Nephron (organoid): ENCODE data around the gene CHADL.

Experiments
- H3K27ac Mint-ChIP-seq, 3 experiments: 2 replicates each; pipeline ENCODE4 v1.8.0; 2020; ENCODE audit warnings: mixed read lengths in 3 of 3, mild to moderate bottlenecking in 2 of 3, moderate library complexity in 1 of 3
- H3K27me3 Mint-ChIP-seq: 2 replicates; pipeline ENCODE4 v1.8.0; 2021; ENCODE audit warnings: low read depth, mild to moderate bottlenecking, moderate library complexity, mixed read lengths
- H3K36me3 Mint-ChIP-seq: 2 replicates; pipeline ENCODE4 v1.8.0; 2020; ENCODE audit warnings: low read depth, mixed read lengths
- H3K4me1 Mint-ChIP-seq: 2 replicates; pipeline ENCODE4 v1.8.0; 2020; ENCODE audit warnings: mixed read lengths
- H3K4me3 Mint-ChIP-seq, 3 experiments: 2 replicates each; pipeline ENCODE4 v1.8.0; 2020; ENCODE audit warnings: mild to moderate bottlenecking in 3 of 3, mixed read lengths in 3 of 3, moderate library complexity in 2 of 3
- H3K9me3 Mint-ChIP-seq: 2 replicates; pipeline ENCODE4 v1.8.0; 2020; ENCODE audit warnings: mixed read lengths
- CTCF ChIP-seq, 3 experiments: fragments of 200-600 bp; sonication (generic); IDR thresholded peaks; one replicate each; pipeline ENCODE4 v1.5.0; 2021; ENCODE audit warnings: antibody characterized with exemption in 3 of 3; ENCODE audit not compliant: unreplicated experiment in 3 of 3

CHADL gene

DNA sequence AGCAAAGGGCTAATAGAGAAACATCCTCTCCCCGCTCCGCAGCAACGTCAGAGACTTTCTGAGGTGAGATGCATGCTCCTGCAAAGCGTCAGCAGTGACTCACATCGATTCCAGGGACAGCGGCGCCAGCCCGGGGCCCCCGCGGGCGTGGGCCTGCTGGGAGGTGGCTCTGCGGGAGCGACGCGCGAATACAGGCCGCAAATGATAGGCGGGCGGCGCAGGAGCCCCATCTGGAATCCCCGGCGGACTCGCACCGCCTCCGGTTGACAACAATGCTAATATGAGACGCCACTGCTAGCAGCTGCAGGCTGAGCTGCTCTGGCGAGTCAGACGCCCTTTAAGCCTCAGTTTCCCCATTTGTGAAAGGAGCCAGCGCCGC lies 44.7 kb upstream of the CHADL start:
- TF ChIP-seq CTCF (IDR thresholded peaks at IDR 0.05; ENCODE audit: unreplicated experiment in 3 of 3), result no peak
- peaks cover 12% of the 10 kb centered on the region for H3K4me1 Mint-ChIP-seq
- H3K9me3 Mint-ChIP-seq, result no peaks in the 10 kb centered on the region
- peak overlapping the region in 2 of 3 experiments; percentile 46 to 56 for H3K27ac Mint-ChIP-seq
- no peaks in the 10 kb centered on the region for H3K27me3 Mint-ChIP-seq
- peaks cover 20% of the 10 kb centered on the region for H3K36me3 Mint-ChIP-seq
- peak overlapping the region; percentile 89 to 96 (median 92) for H3K4me3 Mint-ChIP-seq

GRCh38 chr22:41284465-41284864 lies 43.7 kb upstream of the CHADL start:
- H3K27me3 Mint-ChIP-seq, result no peaks in the 10 kb centered on the region
- peaks cover 22% of the 10 kb centered on the region for H3K36me3 Mint-ChIP-seq
- H3K27ac Mint-ChIP-seq, result no peak overlapping the region
- H3K4me1 Mint-ChIP-seq, result peaks cover 11% of the 10 kb centered on the region
- H3K4me3 Mint-ChIP-seq, result peak overlapping the region; percentile 89 to 96 (median 92)
- no peaks in the 10 kb centered on the region for H3K9me3 Mint-ChIP-seq
- no peak for TF ChIP-seq CTCF (IDR thresholded peaks at IDR 0.05; ENCODE audit: unreplicated experiment in 3 of 3)

DNA sequence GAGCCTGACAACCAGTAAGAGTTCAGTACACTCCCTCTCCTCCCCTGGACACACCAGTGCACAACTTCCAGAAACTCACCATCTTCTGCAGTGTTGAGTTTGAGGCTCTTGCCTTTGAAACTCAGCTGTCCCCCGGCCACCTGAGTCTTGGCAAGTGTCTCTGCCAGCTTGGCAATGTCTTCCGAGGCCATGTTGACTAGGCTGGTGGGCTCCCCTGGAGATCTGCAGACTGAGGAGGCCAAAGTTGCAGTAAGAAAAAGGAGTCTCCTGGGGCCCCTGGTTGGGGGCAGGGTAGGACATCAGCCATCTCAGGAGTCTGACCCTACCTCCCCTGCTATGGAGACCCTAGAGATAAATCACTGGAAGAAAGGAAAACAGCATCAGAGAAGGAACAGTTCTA lies 40.1 kb upstream of the CHADL start:
- peaks cover 38% of the 10 kb centered on the region for H3K36me3 Mint-ChIP-seq
- no peaks in the 10 kb centered on the region for H3K4me1 Mint-ChIP-seq
- H3K4me3 Mint-ChIP-seq, result no peak overlapping the region
- no peaks in the 10 kb centered on the region for H3K27me3 Mint-ChIP-seq
- H3K9me3 Mint-ChIP-seq, result no peaks in the 10 kb centered on the region
- no peak for TF ChIP-seq CTCF (IDR thresholded peaks at IDR 0.05; ENCODE audit: unreplicated experiment in 3 of 3)
- no peak overlapping the region for H3K27ac Mint-ChIP-seq

- Mint-ChIP-seq H3K9me3 (no peaks in the 10 kb centered on the region), H3K36me3 (peaks cover 46% of the 10 kb centered on the region), H3K4me1 (no peaks in the 10 kb centered on the region), H3K27ac (no peak overlapping the region), H3K4me3 (no peak overlapping the region), H3K27me3 (no peaks in the 10 kb centered on the region)
- no peak for TF ChIP-seq CTCF (IDR thresholded peaks at IDR 0.05; ENCODE audit: unreplicated experiment in 3 of 3)
Observed at GRCh38 chr22:41280065-41280464, 39.3 kb upstream of the CHADL start.

DNA sequence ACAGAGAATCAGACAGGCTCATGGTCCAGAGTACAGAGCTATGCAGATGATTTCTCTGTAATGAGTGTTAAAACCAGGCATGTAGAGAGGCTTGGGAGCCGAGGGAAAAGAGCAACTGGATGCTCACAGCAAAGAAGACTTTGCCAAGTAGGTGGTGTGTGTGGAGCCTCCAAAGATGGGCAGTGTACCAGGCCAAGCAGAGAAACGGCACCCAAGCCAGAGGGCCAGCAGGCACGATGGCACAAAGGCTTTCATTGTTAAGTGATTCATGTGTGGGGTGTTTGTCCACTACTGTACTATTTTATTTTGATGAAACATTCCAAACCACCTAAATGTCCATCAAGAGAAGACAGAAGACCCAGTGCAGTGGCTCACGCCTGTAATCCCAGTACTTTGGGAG lies 34.1 kb upstream of the CHADL start:
- TF ChIP-seq CTCF (IDR thresholded peaks at IDR 0.05; ENCODE audit: unreplicated experiment in 3 of 3), result no peak
- Mint-ChIP-seq H3K9me3 (no peaks in the 10 kb centered on the region), H3K27ac (no peak overlapping the region), H3K4me3 (no peak overlapping the region), H3K4me1 (no peaks in the 10 kb centered on the region), H3K27me3 (no peaks in the 10 kb centered on the region), H3K36me3 (peaks cover 56% of the 10 kb centered on the region)

DNA sequence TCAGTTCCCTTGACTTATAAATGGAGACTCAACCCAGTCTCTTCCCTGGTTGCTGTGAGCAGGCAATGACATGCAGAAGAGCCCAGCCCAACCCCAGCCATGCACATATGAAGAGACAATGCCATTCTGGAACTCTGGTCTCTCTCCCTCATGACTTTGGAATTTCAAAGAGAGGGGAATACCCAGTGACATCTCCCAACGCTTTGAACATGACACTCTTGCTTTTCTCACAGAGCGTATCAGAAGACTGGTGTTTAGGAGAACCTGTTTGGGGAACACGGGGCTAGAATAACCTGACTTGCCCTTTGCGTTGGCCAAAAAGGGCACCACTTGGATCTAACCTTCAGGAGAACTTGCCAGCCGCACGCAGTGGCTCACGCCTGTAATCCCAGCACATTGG lies 32.4 kb upstream of the CHADL start:
- no peak overlapping the region for H3K4me3 Mint-ChIP-seq
- no peaks in the 10 kb centered on the region for H3K27me3 Mint-ChIP-seq
- H3K9me3 Mint-ChIP-seq, result no peaks in the 10 kb centered on the region
- peaks cover 58% of the 10 kb centered on the region for H3K36me3 Mint-ChIP-seq
- no peak for TF ChIP-seq CTCF (IDR thresholded peaks at IDR 0.05; ENCODE audit: unreplicated experiment in 3 of 3)
- H3K4me1 Mint-ChIP-seq, result no peaks in the 10 kb centered on the region
- no peak overlapping the region for H3K27ac Mint-ChIP-seq
